Stimulated activated CD8-positive, alpha-beta memory T cell treated with anti-CD3 and anti-CD28 coated beads, Interleukin-15, amount 100 ng/mL, for 24 hours (primary cell): ENCODE data around the gene TMEM178B.
"Not testable (repeated sequence)": the region's sequence is repeated elsewhere in the genome, so short reads cannot be mapped to it uniquely, and the experiment has no call there.

Source experiments
- DNase-seq: peaks from one replicate; pipeline ENCODE4 v3.0.0-alpha.2; 2020; ENCODE audit warnings: low read depth

The TMEM178B gene

DNA sequence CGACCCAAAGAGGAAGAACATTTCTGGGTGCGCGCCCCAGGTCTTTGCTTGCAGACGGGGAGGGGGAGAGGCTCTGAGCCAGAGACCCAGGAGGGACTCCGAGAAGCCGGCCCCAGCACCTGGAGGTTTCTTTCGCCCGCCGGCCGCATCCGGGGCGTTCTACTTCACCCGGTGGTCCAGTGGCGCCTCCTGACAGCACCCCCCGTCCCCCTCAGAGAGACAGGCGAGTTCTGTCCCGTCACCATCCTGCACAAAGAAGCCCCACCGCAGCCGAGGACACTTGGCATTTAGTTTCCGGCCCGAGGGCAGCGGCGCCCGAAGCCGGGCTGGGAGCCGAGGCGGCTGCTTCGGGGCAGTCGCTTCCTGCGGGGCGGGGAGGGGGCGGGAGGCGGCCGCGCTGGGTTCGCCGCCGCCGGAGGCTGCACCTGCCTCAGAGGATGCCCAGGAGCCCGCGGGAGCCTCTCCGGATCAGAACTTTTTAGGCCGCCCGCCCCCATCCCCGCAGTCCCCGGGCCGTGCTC is at the start of gene TMEM178B:
TMEM178B (plus strand) TSS at position 424 of the 521 bp plus-strand sequence.
- no peak for DNase-seq

DNA sequence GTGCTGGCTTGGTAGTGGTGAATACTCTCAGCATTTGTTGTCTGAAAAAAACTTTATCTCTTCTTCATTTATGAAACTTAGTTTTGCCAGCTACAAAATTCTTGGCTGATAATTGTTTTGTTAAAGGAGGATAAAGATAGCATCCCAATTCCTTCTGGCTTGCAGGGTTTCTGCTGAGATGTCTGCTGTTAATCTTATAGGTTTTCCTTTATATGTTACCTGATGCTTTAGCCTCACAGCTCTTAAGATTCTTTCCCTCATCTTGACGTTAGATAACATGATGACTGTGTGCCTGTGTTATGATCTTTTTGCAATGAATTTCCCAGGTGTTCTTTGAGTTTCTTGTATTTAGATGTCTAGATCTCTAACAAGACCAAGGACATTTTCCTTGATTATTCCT is 49.2 kb upstream of the TMEM178B start:
- no peak for DNase-seq

- DNase-seq, result no peak
Observed at GRCh38 chr7:141027043-141027442, 46.8 kb upstream of the TMEM178B start.

DNA sequence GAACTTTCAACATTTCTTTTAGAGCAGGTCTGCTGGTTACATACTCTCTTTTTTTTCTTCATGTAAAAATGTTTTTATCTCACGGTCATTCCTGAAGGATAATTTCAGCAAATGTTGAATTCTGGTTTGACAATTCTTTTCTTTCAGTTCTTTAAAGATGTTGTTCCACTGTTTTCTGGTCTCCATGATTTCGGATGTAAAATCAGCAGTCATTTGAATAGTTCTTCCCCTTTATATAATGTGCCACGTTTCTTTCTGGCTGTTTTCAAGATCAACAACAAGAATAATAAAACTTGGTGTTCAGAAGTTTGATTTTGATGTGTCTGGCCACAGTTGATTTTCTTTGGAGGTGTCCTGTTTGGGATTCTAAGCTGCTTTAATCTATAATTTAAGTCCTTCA is 45.1 kb upstream of the TMEM178B start:
- DNase-seq, result no peak

DNA sequence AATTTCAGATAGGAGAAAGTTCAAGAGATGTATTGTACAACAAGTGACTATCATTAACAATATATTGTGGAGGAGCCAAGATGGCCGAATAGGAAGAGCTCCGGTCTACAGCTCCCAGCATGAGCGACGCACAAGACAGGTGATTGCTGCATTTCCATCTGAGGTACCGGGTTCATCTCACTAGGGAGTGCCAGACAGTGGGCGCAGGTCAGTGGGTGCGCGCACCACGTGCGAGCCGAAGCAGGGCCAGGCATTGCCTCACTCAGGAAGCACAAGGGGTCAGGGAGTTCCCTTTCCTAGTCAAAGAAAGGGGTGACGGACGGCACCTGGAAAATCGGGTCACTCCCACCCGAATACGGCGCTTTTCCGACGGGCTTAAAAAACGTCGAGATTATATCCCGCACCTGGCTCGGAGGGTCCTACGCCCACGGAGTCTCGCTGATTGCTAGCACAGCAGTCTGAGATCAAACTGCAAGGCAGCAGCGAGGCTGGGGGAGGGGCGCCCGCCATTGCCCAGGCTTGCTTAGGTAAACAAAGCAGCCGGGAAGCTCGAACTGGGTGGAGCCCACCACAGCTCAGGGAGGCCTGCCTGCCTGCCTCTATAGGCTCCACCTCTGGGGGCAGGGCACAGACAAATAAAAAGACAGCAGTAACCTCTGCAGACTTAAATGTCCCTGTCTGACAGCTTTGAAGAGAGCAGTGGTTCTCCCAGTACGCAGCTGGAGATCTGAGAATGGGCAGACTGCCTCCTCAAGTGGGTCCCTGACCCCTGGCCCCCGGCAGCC is 41.1 kb upstream of the TMEM178B start:
- not testable (repeated sequence) for DNase-seq

- not testable (repeated sequence) for DNase-seq
Observed at GRCh38 chr7:141038100-141038499, 35.8 kb upstream of the TMEM178B start.

- DNase-seq, result no peak
Observed at GRCh38 chr7:141039376-141039775, 34.5 kb upstream of the TMEM178B start.

GRCh38 chr7:141042222-141043193 is 31.4 kb upstream of the TMEM178B start:
- no peak for DNase-seq

DNA sequence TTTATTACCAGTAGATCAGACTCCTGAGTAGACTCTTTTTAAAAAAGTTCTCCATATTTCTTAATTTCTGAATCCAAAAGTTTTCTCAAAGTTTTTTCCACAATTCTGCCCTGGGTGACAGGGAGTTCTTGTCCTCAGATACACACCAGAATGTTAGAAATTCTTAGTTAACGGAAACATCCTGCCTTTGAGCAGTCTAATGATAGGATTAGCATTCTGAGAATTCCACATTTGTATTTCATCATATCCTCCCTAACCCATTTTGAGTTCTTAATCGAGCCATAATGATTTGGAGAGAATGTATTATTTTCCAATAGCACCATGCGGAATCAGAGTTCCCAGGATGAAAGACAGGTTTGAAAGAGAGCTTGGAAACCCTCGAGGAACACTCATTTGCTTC is 30.2 kb upstream of the TMEM178B start:
- no peak for DNase-seq

DNA sequence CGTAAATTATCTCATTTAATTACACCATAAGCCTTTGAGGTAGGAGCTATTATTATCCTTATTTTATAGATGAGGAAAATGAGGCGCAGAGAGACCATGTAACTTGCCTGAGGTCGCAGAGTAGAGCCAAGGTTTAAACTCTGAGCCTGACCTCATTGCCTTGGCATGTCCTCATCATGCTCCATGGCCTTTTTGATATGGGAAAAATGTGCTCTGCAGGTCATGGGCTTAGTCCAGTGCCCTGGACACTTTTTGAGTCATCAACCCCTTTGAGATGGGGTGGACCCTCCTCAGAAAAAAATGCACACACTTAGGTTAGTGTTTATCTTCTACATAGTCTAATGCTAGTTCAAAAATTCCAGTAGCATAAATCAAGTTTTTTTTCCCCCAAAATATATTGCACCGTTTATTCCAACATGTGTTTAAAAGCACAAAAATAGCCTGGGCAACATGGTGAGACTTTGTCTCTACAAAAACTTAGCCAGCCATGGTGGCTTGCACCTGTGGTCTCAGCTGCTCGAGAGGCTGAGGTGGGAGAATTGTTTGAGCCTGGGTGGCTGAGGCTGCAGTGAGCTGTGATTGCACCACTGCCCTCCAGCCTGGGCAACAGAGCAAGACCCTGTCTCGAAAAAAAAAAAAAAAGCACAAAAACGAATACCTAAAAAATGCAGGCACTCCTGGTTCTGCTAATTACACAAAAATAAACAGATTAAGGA is 28.6 kb upstream of the TMEM178B start:
- DNase-seq, result no peak

GRCh38 chr7:141045842-141046620 is 27.8 kb upstream of the TMEM178B start:
- no peak for DNase-seq

GRCh38 chr7:141053626-141054025 is 20.2 kb upstream of the TMEM178B start:
- DNase-seq, result no peak

- DNase-seq, result no peak
Observed at GRCh38 chr7:141055146-141055545, 18.7 kb upstream of the TMEM178B start.

DNA sequence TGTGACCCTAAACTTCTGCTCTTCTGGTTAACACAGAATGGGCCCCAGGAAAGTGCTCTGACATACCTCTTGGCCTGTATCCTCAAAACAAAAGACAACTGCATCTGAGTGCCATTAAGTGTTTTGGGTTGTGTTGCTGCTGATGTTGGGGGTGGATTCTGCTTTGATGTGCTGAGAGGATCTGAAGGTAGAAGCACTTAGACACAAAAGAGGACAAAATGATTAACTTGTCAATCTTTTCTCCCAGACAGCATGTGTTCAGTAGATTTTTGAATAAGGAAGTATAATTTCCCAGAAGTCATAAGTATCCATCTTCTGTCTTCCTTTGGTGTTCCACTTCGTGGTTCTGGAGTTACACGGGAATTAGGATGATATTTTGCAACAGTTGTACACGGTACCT is 16.1 kb upstream of the TMEM178B start:
- no peak for DNase-seq

DNA sequence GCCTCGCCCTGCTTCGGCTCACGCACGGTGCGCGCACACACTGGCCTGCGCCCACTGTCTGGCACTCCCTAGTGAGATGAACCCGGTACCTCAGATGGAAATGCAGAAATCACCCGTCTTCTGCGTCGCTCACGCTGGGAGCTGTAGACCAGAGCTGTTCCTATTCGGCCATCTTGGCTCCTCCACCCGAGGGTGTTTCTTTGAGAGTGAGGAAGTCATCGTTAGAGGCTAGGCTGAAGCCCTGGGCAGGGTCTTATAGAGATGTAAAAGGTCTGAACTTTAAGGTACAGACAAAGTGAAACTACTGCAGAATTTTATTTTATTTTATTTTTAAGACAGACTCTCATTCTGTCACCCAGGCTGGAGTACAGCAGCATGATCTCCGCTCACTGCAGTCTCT is 6.0 kb upstream of the TMEM178B start:
- DNase-seq, result not testable (repeated sequence)

DNA sequence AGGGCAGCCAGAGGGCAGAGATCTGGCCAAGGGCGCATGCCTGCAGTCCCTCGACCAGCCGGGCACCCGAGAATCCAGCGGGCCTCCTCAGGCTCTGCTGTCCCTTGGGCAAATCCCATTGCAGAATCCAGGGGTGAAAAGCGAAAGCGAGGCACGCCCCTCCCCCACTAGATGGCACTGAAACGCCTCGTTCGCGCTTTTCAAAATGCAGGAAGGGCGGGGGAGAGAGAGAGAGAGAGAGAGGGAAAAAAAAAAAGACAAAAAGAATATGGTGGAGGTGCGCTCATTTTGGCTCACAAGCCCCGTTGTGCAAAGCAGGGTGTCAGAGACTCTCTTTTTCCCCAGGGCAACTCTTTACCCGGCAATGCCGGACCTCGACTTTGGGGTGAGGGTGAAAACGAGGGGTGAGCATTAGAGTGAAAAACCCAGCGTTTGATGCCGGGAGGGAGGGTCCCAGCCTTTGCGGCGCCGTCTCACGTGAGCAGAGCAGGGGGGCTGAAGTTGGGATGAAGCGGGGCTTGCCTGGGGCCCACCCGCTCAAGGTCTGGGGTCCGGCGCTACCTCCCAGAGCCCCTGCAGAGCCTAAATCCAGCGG is 2.5 kb upstream of the TMEM178B start:
- no peak for DNase-seq

DNA sequence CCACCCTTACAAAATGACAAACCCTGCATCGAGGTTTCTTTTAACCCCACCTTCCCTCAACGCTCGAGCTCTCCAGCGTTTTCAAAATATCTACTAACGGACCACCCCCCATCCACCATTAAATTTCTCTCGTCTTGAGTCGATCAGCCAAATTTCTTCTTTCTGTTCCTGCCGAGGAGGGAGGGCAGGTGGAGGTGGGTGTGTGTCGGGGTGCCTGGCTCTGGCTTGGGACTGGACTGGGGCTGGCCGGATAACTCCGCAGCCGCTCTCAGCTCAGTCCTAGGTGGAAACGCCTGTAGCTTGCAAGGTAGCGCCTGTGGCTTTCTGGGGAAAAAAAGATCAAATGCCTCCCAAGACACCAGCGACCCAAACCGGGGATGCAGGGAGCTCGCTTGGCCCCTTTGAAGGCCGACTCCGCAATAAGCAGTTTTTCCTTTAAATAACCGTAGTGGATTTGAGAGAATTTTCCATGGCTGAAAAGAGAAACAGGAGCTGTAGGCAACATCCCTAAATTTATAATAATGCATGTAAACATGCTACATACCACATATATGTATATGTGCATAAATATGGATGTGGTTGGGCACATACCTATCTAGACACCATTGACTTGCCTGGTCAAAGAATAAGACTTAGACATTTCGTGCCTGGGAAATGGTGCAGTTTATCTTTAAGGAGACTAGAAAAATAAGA is 1.9 kb upstream of the TMEM178B start:
- no peak for DNase-seq

- no peak for DNase-seq
Observed at GRCh38 chr7:141072548-141073172, 1.2 kb upstream of the TMEM178B start.

DNA sequence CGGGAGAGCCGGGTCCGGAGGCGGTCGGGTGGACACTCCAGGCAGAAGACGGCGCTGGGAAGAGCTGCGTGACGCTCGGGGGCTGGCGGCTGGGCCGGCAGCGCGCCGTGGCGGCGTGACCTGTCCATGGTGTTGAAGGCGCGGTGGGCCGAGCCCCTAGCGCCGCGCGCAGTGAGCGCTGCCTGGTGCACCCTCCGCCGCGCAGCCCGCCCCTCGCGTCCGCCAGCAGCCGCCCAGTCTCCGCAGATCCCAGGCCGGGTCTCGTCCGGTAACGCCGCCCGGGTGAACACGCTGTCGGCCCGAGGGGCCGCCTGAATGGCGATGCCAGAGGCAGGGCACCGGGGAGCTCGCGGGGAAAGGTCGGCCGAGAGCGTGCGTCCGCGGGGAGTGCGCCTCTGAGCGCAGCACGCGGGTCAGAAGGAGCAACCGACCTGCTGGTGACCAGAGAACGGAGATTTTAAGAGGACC is 657 bp upstream of the TMEM178B start:
- DNase-seq, result no peak
